Caco-2 (cell line): ENCODE data around the gene UBR3. TPM values are rescaled to one million over a fixed set of nuclear protein-coding genes. Genes with fewer than 3 reads are reported as not detected.

ENCODE experiments used
- BruUV-seq: library from RNA; stranded (reverse); fragments of 400-500 nt; replicated peaks from 2 replicates; lab custom pipeline; 2021; lab: Mats Ljungman, UMichigan
- CTCF ChIA-PET: fragments of 300-600 bp; sonication (Branson Sonifier 250); formaldehyde crosslinking; loops from one replicate; lab custom pipeline; 2022; ENCODE audit warnings: antibody characterized with exemption; lab: Charles Lee
- POLR2A ChIA-PET: fragments of 300-600 bp; sonication (Branson Sonifier 250); formaldehyde crosslinking; loops from one replicate; lab custom pipeline; 2022; ENCODE audit warnings: antibody characterized with exemption; lab: Charles Lee
- DNase-seq, 2 experiments: peaks; one replicate each; pipeline versions ENCODE4 v3.0.0 to v3.0.0-alpha.2; 2020 to 2022
- H3K27me3 ChIP-seq: replicated peaks from 2 replicates; pipeline ENCODE4 v1.6.0; 2011; ENCODE audit warnings: low read length; ENCODE audit not compliant: control insufficient read depth, insufficient read depth
- H3K36me3 ChIP-seq: 2 replicates; pipeline ENCODE4 v1.5.1; 2011; ENCODE audit warnings: low read length; ENCODE audit not compliant: control insufficient read depth, insufficient read depth
- H3K4me1 ChIP-seq: fragments of 250-450 bp; sonication (Bioruptor Pico); 2 replicates; pipeline ENCODE4 v1.5.1; 2020; ENCODE audit warnings: mild to moderate bottlenecking
- H3K4me3 ChIP-seq: 2 replicates; pipeline ENCODE4 v1.5.1; 2011; ENCODE audit warnings: low read depth, mild to moderate bottlenecking, control low read depth, low read length
- H3K9me3 ChIP-seq: fragments of 250-450 bp; sonication (Bioruptor Pico); 2 replicates; pipeline ENCODE4 v1.5.1; 2020; ENCODE audit warnings: mild to moderate bottlenecking, moderate library complexity
- H3K27ac Mint-ChIP-seq: one replicate; pipeline ENCODE4 v1.8.0; 2022; ENCODE audit warnings: mixed read lengths; ENCODE audit not compliant: unreplicated experiment
- H3K27me3 Mint-ChIP-seq: one replicate; pipeline ENCODE4 v1.8.0; 2022; ENCODE audit warnings: mixed read lengths; ENCODE audit not compliant: insufficient read depth, unreplicated experiment
- H3K36me3 Mint-ChIP-seq: one replicate; pipeline ENCODE4 v1.8.0; 2022; ENCODE audit warnings: mild to moderate bottlenecking, mixed read lengths; ENCODE audit not compliant: insufficient read depth, unreplicated experiment
- H3K4me1 Mint-ChIP-seq: one replicate; pipeline ENCODE4 v1.8.0; 2022; ENCODE audit warnings: low read depth, mixed read lengths; ENCODE audit not compliant: unreplicated experiment
- H3K4me3 Mint-ChIP-seq: one replicate; pipeline ENCODE4 v1.8.0; 2022; ENCODE audit warnings: mild to moderate bottlenecking, moderate library complexity, mixed read lengths; ENCODE audit not compliant: unreplicated experiment
- H3K9me3 Mint-ChIP-seq: one replicate; pipeline ENCODE4 v1.8.0; 2022; ENCODE audit warnings: mixed read lengths; ENCODE audit not compliant: unreplicated experiment
- CTCF ChIP-seq, 2 experiments: fragments of 200-600 bp in 1 of 2; IDR thresholded peaks; 1 replicate in 1 of 2; 2 replicates in 1 of 2; pipeline versions ENCODE4 v1.5.1 to v1.8.0; 2011 to 2022; ENCODE audit warnings: antibody characterized with exemption in 1 of 2, control low read depth in 1 of 2, inconsistent platforms in 1 of 2, low read depth in 1 of 2, low read length in 1 of 2, mild to moderate bottlenecking in 1 of 2, moderate library complexity in 1 of 2; ENCODE audit not compliant: insufficient read depth in 1 of 2, severe bottlenecking in 1 of 2, unreplicated experiment in 1 of 2
- intact Hi-C: fragments of 100-400 bp; cut with micrococcal nuclease; formaldehyde crosslinking; loops from one replicate; pipeline ENCODE4 v1.10.0; 2022; ENCODE audit not compliant: unreplicated experiment
- total RNA-seq: library from RNA; stranded (reverse); gene quantifications from 2 replicates; pipeline ENCODE4 v1.2.3, GENCODE V29; 2022

Gene UBR3
- total RNA-seq, 1 experiment from 2014 or later, result 35.7 TPM

GRCh38 chr2:169978402-169979017 lies 151.3 kb downstream of the UBR3 start:
- no TSS peak for BruUV-seq
- Mint-ChIP-seq H3K9me3 (peaks cover 16% of the 10 kb centered on the region), H3K27ac (no peak overlapping the region), H3K27me3 (no peaks in the 10 kb centered on the region), H3K36me3 (peaks cover 13% of the 10 kb centered on the region), H3K4me1 (no peaks in the 10 kb centered on the region), H3K4me3 (no peak overlapping the region)
- POLR2A ChIA-PET, result no interaction called here
- intact Hi-C loops, result no loop called here
- CTCF ChIA-PET, result no interaction called here
- Histone ChIP-seq H3K4me3 (no peak overlapping the region), H3K4me1 (no peaks in the 10 kb centered on the region), H3K27me3 (no peaks in the 10 kb centered on the region), H3K9me3 (no peaks in the 10 kb centered on the region), H3K36me3 (no peaks in the 10 kb centered on the region)
- no peak for DNase-seq
- no peak for TF ChIP-seq CTCF (IDR thresholded peaks at IDR 0.05; ENCODE audit: insufficient read depth in 1 of 2, low read depth in 1 of 2, low read length in 1 of 2, severe bottlenecking in 1 of 2, unreplicated experiment in 1 of 2)

GRCh38 chr2:169979025-169979424 lies 151.8 kb downstream of the UBR3 start:
- Histone ChIP-seq H3K4me3 (no peak overlapping the region), H3K36me3 (no peaks in the 10 kb centered on the region), H3K27me3 (no peaks in the 10 kb centered on the region), H3K4me1 (no peaks in the 10 kb centered on the region), H3K9me3 (no peaks in the 10 kb centered on the region)
- H3K9me3 Mint-ChIP-seq, result peaks cover 16% of the 10 kb centered on the region
- ChIA-PET POLR2A (no interaction called here), CTCF (no interaction called here)
- H3K4me3 Mint-ChIP-seq, result no peak overlapping the region
- H3K4me1 Mint-ChIP-seq, result no peaks in the 10 kb centered on the region
- H3K36me3 Mint-ChIP-seq, result peaks cover 13% of the 10 kb centered on the region
- no TSS peak for BruUV-seq
- intact Hi-C loops, result no loop called here
- DNase-seq, result no peak
- H3K27me3 Mint-ChIP-seq, result no peaks in the 10 kb centered on the region
- no peak overlapping the region for H3K27ac Mint-ChIP-seq
- TF ChIP-seq CTCF (IDR thresholded peaks at IDR 0.05; ENCODE audit: insufficient read depth in 1 of 2, low read depth in 1 of 2, low read length in 1 of 2, severe bottlenecking in 1 of 2, unreplicated experiment in 1 of 2), result no peak

GRCh38 chr2:169980001-169980400 lies 152.7 kb downstream of the UBR3 start:
- no peaks in the 10 kb centered on the region for H3K27me3 ChIP-seq
- no peaks in the 10 kb centered on the region for H3K27me3 Mint-ChIP-seq
- ChIA-PET CTCF (no interaction called here), POLR2A (no interaction called here)
- H3K4me1 ChIP-seq, result no peaks in the 10 kb centered on the region
- TF ChIP-seq CTCF (IDR thresholded peaks at IDR 0.05; ENCODE audit: insufficient read depth in 1 of 2, low read depth in 1 of 2, low read length in 1 of 2, severe bottlenecking in 1 of 2, unreplicated experiment in 1 of 2), result no peak
- H3K36me3 ChIP-seq, result no peaks in the 10 kb centered on the region
- no peak for DNase-seq
- no peaks in the 10 kb centered on the region for H3K9me3 ChIP-seq
- peaks cover 16% of the 10 kb centered on the region for H3K9me3 Mint-ChIP-seq
- peaks cover 13% of the 10 kb centered on the region for H3K36me3 Mint-ChIP-seq
- intact Hi-C loops, result no loop called here
- no peak overlapping the region for H3K4me3 ChIP-seq
- H3K4me3 Mint-ChIP-seq, result no peak overlapping the region
- BruUV-seq, result no TSS peak
- H3K4me1 Mint-ChIP-seq, result no peaks in the 10 kb centered on the region
- H3K27ac Mint-ChIP-seq, result no peak overlapping the region
